Measurements from ENCODE around the gene AK5. TPM values are rescaled to one million over a fixed set of nuclear protein-coding genes. Genes with fewer than 3 reads are reported as not detected.

Gene AK5
- total RNA-seq, 1 donor from 2014 or later, result not detected

DNA sequence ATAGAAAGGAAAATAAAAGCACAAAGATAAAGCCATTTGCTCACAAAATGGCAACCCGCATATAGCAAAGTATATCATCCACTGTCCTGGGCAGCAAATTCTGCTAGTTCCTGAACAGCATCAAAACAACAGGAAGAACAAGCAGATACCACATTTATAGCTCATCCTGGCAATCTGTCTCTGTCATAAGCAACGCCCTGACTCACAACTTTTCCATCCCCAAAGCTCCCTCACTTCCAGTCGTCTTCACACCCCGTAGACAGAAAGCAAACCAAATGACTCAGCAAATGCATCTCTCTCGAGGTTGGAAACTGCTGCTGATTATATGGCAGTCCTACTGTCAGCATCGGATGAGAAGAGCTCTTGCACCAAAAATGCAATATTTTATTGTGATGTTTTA, 65.8 kb downstream of the AK5 start:
- Mint-ChIP-seq H3K27ac (ENCODE audit: unreplicated experiment) (no peak overlapping the region), H3K4me1 (ENCODE audit: unreplicated experiment) (peaks cover 2% of the 10 kb centered on the region), H3K4me3 (ENCODE audit: unreplicated experiment) (no peak overlapping the region), H3K36me3 (ENCODE audit: low read depth, unreplicated experiment) (no peaks in the 10 kb centered on the region), H3K9me3 (ENCODE audit: unreplicated experiment) (no peaks in the 10 kb centered on the region), H3K27me3 (ENCODE audit: unreplicated experiment) (no peaks in the 10 kb centered on the region)
- DNase-seq (ENCODE audit: low spot score), result no peak
- TF ChIP-seq, protein P1, sequence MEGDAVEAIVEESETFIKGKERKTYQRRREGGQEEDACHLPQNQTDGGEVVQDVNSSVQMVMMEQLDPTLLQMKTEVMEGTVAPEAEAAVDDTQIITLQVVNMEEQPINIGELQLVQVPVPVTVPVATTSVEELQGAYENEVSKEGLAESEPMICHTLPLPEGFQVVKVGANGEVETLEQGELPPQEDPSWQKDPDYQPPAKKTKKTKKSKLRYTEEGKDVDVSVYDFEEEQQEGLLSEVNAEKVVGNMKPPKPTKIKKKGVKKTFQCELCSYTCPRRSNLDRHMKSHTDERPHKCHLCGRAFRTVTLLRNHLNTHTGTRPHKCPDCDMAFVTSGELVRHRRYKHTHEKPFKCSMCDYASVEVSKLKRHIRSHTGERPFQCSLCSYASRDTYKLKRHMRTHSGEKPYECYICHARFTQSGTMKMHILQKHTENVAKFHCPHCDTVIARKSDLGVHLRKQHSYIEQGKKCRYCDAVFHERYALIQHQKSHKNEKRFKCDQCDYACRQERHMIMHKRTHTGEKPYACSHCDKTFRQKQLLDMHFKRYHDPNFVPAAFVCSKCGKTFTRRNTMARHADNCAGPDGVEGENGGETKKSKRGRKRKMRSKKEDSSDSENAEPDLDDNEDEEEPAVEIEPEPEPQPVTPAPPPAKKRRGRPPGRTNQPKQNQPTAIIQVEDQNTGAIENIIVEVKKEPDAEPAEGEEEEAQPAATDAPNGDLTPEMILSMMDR (IDR thresholded peaks at IDR 0.05; ENCODE audit: unreplicated experiment), result no peak

DNA sequence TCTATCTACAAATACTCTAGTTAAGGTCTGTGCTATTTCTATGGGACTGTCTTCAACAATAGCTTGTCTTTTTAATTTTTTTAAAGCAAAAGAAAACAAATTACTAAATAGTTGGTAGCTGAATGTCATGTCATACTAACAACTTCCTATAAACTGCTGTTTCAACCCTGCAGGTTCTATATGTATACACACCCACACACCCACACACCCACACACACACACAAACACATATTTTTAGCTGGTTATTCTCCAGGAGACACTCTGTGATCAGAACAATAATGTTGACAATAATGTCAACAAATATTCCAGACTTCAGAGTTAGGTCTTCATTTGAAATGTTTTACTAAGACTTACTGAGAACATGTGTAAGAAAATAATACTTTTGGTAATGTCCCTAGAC, 66.7 kb downstream of the AK5 start:
- H3K9me3 Mint-ChIP-seq (ENCODE audit: unreplicated experiment), result no peaks in the 10 kb centered on the region
- H3K4me1 Mint-ChIP-seq (ENCODE audit: unreplicated experiment), result peaks cover 2% of the 10 kb centered on the region
- DNase-seq (ENCODE audit: low spot score), result no peak
- no peak overlapping the region for H3K4me3 Mint-ChIP-seq (ENCODE audit: unreplicated experiment)
- no peak overlapping the region for H3K27ac Mint-ChIP-seq (ENCODE audit: unreplicated experiment)
- H3K27me3 Mint-ChIP-seq (ENCODE audit: unreplicated experiment), result no peaks in the 10 kb centered on the region
- TF ChIP-seq, protein P1 (IDR thresholded peaks at IDR 0.05; ENCODE audit: unreplicated experiment), result no peak
- H3K36me3 Mint-ChIP-seq (ENCODE audit: low read depth, unreplicated experiment), result no peaks in the 10 kb centered on the region

DNA sequence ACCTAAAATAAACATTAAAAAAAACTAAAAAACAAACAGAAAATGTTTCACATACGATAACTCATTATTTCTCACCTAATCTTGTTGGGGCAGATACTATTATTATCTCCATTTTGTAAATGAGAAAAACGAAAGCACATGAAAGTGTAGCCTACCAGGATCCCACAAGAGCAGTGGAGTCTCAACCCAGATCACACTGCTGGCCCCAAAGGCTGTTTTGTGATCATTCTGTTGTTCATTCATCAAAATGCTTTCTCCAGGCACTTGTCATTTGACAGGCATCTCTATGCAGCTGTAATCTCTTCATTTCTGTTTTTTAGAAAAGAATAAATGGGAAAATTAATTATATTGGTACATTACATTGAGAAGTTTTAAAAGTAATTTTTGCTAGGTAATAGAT, 67.5 kb downstream of the AK5 start:
- no peaks in the 10 kb centered on the region for H3K9me3 Mint-ChIP-seq (ENCODE audit: unreplicated experiment)
- H3K27me3 Mint-ChIP-seq (ENCODE audit: unreplicated experiment), result no peaks in the 10 kb centered on the region
- no peak for DNase-seq (ENCODE audit: low spot score)
- H3K36me3 Mint-ChIP-seq (ENCODE audit: low read depth, unreplicated experiment), result no peaks in the 10 kb centered on the region
- H3K27ac Mint-ChIP-seq (ENCODE audit: unreplicated experiment), result no peak overlapping the region
- peaks cover 2% of the 10 kb centered on the region for H3K4me1 Mint-ChIP-seq (ENCODE audit: unreplicated experiment)
- H3K4me3 Mint-ChIP-seq (ENCODE audit: unreplicated experiment), result no peak overlapping the region
- TF ChIP-seq, protein P1 (IDR thresholded peaks at IDR 0.05; ENCODE audit: unreplicated experiment), result no peak

DNA sequence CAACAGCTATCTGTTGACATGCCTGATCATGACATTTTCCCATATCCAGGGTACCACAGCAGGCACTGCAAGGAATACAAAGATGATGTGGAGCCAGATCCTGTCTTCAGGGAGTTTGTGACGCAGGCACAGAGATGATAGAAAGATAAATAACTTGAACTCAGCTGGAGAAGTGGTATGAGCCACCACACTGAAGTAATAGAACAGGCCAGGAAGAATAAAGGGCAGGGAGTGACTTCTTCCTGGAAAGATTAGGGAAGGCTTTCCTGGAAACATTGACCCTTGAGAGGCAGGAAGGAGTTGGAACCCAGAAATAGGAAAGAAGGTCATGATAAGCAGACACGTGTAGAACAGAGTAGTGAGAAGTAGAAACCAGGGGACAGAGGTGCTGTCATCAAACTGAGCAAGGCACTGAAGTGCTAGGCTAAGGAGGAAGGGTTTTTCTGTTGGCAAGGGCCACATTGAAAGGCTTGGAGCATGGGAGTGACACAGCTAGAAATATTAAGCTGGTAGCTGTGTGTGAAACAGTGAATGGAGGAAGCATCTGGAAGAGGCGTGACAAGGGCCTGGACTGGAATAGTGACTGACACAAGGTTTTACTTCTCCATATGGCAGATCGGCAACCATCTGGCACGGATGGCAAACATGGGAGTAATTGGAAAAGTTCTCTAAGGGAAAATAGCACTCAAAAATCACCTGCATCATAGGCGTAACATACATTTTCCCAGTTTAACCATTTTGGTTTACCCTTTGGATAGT, 68.4 kb downstream of the AK5 start:
- Mint-ChIP-seq H3K4me1 (ENCODE audit: unreplicated experiment) (peaks cover 2% of the 10 kb centered on the region), H3K36me3 (ENCODE audit: low read depth, unreplicated experiment) (no peaks in the 10 kb centered on the region), H3K4me3 (ENCODE audit: unreplicated experiment) (no peak overlapping the region), H3K9me3 (ENCODE audit: unreplicated experiment) (no peaks in the 10 kb centered on the region), H3K27me3 (ENCODE audit: unreplicated experiment) (no peaks in the 10 kb centered on the region), H3K27ac (ENCODE audit: unreplicated experiment) (no peak overlapping the region)
- DNase-seq (ENCODE audit: low spot score), result no peak
- TF ChIP-seq, protein P1 (IDR thresholded peaks at IDR 0.05; ENCODE audit: unreplicated experiment), result no peak

DNA sequence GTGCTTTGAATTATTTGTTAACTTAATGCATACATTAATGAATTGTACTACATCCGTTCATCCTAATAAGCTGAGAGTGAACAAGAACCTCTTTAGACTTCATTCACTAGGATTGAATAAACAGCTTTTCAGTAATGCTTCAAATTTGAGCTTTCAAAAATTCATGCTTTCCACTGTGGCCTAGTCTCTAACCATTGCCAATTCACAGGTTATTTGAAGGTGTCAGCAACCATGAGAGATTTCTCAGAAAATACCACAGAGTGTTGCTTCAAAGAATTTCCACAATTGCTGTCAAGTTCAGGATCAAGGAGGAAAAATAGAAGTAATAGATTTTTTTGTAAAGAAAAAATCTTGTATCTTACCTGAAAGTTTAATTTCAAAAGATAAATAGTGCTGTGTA, 72.7 kb downstream of the AK5 start:
- Mint-ChIP-seq H3K9me3 (ENCODE audit: unreplicated experiment) (no peaks in the 10 kb centered on the region), H3K4me1 (ENCODE audit: unreplicated experiment) (peaks cover 2% of the 10 kb centered on the region), H3K36me3 (ENCODE audit: low read depth, unreplicated experiment) (no peaks in the 10 kb centered on the region), H3K27me3 (ENCODE audit: unreplicated experiment) (no peaks in the 10 kb centered on the region), H3K27ac (ENCODE audit: unreplicated experiment) (no peak overlapping the region), H3K4me3 (ENCODE audit: unreplicated experiment) (no peak overlapping the region)
- TF ChIP-seq, protein P1 (IDR thresholded peaks at IDR 0.05; ENCODE audit: unreplicated experiment), result no peak
- no peak for DNase-seq (ENCODE audit: low spot score)

Measured in endothelial cell (in vitro differentiated cells).